OCI-LY7 (cell line): Measurements from ENCODE around the gene MAPK11. TPM values are rescaled to one million over a fixed set of nuclear protein-coding genes. Genes with fewer than 3 reads are reported as not detected.
A peak's percentile ranks its signal among the peaks of the same experiment; 100 is the strongest.

Experiments
- BruUV-seq: library from RNA; stranded (reverse); fragments of 400-500 nt; replicated peaks from 2 replicates; lab custom pipeline; 2021; lab: Mats Ljungman, UMichigan
- CTCF ChIA-PET: fragments of 300-600 bp; sonication (Branson Sonifier 250); formaldehyde crosslinking; loops from one replicate; lab custom pipeline; 2022; ENCODE audit warnings: antibody characterized with exemption; ENCODE audit not compliant: unreplicated experiment; lab: Charles Lee
- POLR2A ChIA-PET: fragments of 300-600 bp; sonication (Branson Sonifier 250); formaldehyde crosslinking; loops from one replicate; lab custom pipeline; 2022; ENCODE audit warnings: antibody characterized with exemption; lab: Charles Lee
- DNase-seq: peaks from one replicate; pipeline ENCODE4 v3.0.0-alpha.2; 2015; ENCODE audit warnings: low spot score
- H2AFZ ChIP-seq: fragments of 200-600 bp; sonication (generic), shearing (Covaris generic); 2 replicates; pipeline ENCODE4 v1.6.1; 2014; ENCODE audit warnings: mild to moderate bottlenecking, antibody characterized with exemption, low read length, moderate library complexity
- H3K27ac ChIP-seq: fragments of 200-600 bp; sonication (generic); 2 replicates; pipeline ENCODE4 v1.5.1; 2014; ENCODE audit warnings: mixed run types, low read depth, mild to moderate bottlenecking, moderate library complexity, low read length, inconsistent platforms; ENCODE audit not compliant: poor library complexity, severe bottlenecking
- H3K36me3 ChIP-seq: fragments of 200-600 bp; sonication (generic); 2 replicates; pipeline ENCODE4 v1.6.1; 2014; ENCODE audit warnings: mild to moderate bottlenecking, antibody characterized with exemption, low read length, moderate library complexity, mixed read lengths; ENCODE audit not compliant: insufficient read depth
- H3K4me1 ChIP-seq: fragments of 200-600 bp; sonication (generic); 2 replicates; pipeline ENCODE4 v1.5.1; 2014; ENCODE audit warnings: mild to moderate bottlenecking, low read length; ENCODE audit not compliant: insufficient read depth, poor library complexity, severe bottlenecking
- H3K4me2 ChIP-seq: fragments of 200-600 bp; sonication (generic); 2 replicates; pipeline ENCODE4 v1.6.1; 2014; ENCODE audit warnings: mild to moderate bottlenecking, low read length
- H3K4me3 ChIP-seq: fragments of 200-600 bp; sonication (generic); 2 replicates; pipeline ENCODE4 v1.5.1; 2014; ENCODE audit warnings: mild to moderate bottlenecking, low read depth, low read length; ENCODE audit not compliant: poor library complexity, severe bottlenecking
- H3K79me2 ChIP-seq: fragments of 200-600 bp; sonication (generic); 2 replicates; pipeline ENCODE4 v1.6.1; 2016; ENCODE audit warnings: low read depth, mild to moderate bottlenecking, low read length, moderate library complexity, mixed read lengths; ENCODE audit not compliant: insufficient read depth
- H3K9me2 ChIP-seq: fragments of 200-600 bp; sonication (generic); 2 replicates; pipeline ENCODE4 v1.6.1; 2016; ENCODE audit warnings: mild to moderate bottlenecking, low read length, mixed read lengths; ENCODE audit not compliant: insufficient read depth
- H3K9me3 ChIP-seq: fragments of 200-600 bp; sonication (generic); 2 replicates; pipeline ENCODE4 v1.6.1; 2014; ENCODE audit warnings: mild to moderate bottlenecking, mixed run types, low read length, mixed read lengths
- H4K20me1 ChIP-seq: fragments of 200-600 bp; sonication (generic); 2 replicates; pipeline ENCODE4 v1.6.1; 2014; ENCODE audit warnings: mild to moderate bottlenecking, antibody characterized with exemption, low read length, moderate library complexity, mixed read lengths; ENCODE audit not compliant: insufficient read depth
- EZH2phosphoT487 ChIP-seq: fragments of 200-600 bp; sonication (generic); IDR thresholded peaks from 2 replicates; pipeline ENCODE4 v1.6.1; 2018; ENCODE audit warnings: low read depth, borderline replicate concordance, mild to moderate bottlenecking, mixed run types, antibody characterized with exemption, low read length, moderate library complexity, mixed read lengths
- intact Hi-C: fragments of 100-400 bp; cut with micrococcal nuclease; formaldehyde crosslinking; loops from one replicate; pipeline ENCODE4 v1.10.0; 2022; ENCODE audit not compliant: unreplicated experiment
- total RNA-seq, 2 experiments: library from RNA; depleted of rRNA in 1 of 2; stranded (reverse); fragments of >200 nt in 1 of 2; shearing (Covaris generic) in 1 of 2; gene quantifications; 2 replicates each; pipeline ENCODE4 v1.2.3, GENCODE V29; 2014 to 2022
- TF ChIP-seq, protein P1 (sequence below): fragments of 200-600 bp; sonication (generic); conservative IDR thresholded peaks from 2 replicates; pipeline ENCODE4 v1.5.1; 2014; ENCODE audit warnings: mild to moderate bottlenecking, antibody characterized with exemption, low read length, moderate library complexity, mixed read lengths

Gene MAPK11
- total RNA-seq, 2 experiments from 2014 or later: 12.0 to 19.7 TPM

DNA sequence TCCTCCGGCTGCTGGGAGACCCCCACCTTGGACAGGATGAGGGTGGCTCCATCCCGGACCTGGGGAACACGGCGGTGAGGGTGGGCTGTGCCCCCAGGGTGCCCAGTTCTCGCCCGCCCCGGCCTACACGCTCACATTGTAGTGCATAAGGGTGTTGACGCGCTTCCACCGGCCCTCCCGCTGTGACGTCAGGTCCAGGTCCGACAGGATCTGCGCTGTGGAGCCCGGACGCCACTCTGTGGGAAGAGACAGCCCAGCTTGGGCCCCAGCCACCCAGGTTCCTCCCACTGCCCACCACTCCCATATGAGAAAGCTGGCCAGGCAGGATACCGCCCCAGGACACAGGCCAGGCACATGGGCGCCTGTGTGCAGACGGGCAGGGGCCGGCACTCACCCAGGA, 8.3 kb upstream of the MAPK11 start:
- Histone ChIP-seq H3K36me3 (peaks cover 16% of the 10 kb centered on the region; the same call in 1 of the 2 replicates), H3K4me3 (no peak overlapping the region), H2AFZ (no peak overlapping the region), H3K4me2 (no peak overlapping the region), H3K79me2 (no peaks in the 10 kb centered on the region), H3K9me3 (peaks cover 5% of the 10 kb centered on the region; the same call in 1 of the 2 replicates), H4K20me1 (no peaks in the 10 kb centered on the region), H3K4me1 (peaks cover 9% of the 10 kb centered on the region), H3K9me2 (no peaks in the 10 kb centered on the region), H3K27ac (no peak overlapping the region)
- ChIA-PET CTCF (no interaction called here), POLR2A (no interaction called here)
- TF ChIP-seq, protein P1, sequence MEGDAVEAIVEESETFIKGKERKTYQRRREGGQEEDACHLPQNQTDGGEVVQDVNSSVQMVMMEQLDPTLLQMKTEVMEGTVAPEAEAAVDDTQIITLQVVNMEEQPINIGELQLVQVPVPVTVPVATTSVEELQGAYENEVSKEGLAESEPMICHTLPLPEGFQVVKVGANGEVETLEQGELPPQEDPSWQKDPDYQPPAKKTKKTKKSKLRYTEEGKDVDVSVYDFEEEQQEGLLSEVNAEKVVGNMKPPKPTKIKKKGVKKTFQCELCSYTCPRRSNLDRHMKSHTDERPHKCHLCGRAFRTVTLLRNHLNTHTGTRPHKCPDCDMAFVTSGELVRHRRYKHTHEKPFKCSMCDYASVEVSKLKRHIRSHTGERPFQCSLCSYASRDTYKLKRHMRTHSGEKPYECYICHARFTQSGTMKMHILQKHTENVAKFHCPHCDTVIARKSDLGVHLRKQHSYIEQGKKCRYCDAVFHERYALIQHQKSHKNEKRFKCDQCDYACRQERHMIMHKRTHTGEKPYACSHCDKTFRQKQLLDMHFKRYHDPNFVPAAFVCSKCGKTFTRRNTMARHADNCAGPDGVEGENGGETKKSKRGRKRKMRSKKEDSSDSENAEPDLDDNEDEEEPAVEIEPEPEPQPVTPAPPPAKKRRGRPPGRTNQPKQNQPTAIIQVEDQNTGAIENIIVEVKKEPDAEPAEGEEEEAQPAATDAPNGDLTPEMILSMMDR: no peak
- no peak for TF ChIP-seq EZH2phosphoT487
- no TSS peak for BruUV-seq
- no peak for DNase-seq
- intact Hi-C loops: no loop called here

DNA sequence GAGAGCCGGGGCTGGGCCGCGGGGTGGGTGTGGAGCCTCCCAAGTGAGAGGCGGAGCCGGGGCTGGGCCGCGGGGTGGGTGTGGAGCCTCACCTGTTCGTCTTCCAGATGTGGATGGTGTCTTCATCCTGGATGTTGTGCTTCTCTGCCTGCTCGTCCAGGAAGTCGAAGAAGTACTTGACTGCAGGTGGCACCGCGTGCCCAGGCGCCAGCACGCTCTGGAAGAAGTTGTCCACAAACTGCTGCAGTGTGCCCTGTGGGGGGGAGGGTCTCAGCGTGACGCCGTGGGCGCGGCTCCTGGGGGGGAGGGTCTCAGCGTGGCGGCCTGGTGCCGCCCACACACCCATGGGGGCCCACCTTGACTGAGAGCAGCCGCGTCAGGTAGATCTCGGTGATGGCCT, 7.6 kb upstream of the MAPK11 start:
- Histone ChIP-seq H3K27ac (no peak overlapping the region), H3K4me2 (no peak overlapping the region), H3K9me3 (peaks cover 5% of the 10 kb centered on the region; the same call in 1 of the 2 replicates), H3K79me2 (no peaks in the 10 kb centered on the region), H3K36me3 (peaks cover 16% of the 10 kb centered on the region; the same call in 1 of the 2 replicates), H3K9me2 (no peaks in the 10 kb centered on the region), H4K20me1 (no peaks in the 10 kb centered on the region), H3K4me3 (no peak overlapping the region), H2AFZ (no peak overlapping the region), H3K4me1 (peaks cover 9% of the 10 kb centered on the region)
- TF ChIP-seq EZH2phosphoT487: no peak
- TF ChIP-seq, protein P1: no peak
- BruUV-seq: no TSS peak
- ChIA-PET CTCF (no interaction called here), POLR2A (no interaction called here)
- intact Hi-C loops: loop anchor here (2.0 kb wide), 2 partner anchors 41 to 49 kb away; partner anchors contain the start of gene DENND6B
- no peak for DNase-seq

DNA sequence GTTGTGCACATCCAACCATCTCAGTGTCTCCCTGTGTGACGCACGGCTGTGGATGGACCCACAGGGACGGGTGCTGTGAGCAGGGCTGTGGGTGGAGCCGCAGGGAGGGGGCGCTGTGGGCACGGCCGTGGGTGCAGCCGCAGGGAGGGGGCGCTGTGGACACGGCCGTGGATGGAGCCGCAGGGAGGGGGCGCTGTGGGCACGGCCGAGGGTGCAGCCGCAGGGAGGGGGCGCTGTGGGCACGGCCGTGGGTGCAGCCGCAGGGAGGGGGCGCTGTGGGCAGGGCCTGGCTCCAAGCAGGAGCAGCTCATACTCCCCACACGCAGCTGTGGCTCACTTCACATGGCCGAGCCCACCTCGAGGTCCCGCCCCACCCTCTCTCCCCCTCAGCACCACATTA, 6.0 kb upstream of the MAPK11 start:
- intact Hi-C loops: loop anchor here (1.0 to 2.0 kb wide), 3 partner anchors 43 to 66 kb away; partner anchors contain the start of gene DENND6B
- Histone ChIP-seq H3K36me3 (peaks cover 16% of the 10 kb centered on the region; the same call in 1 of the 2 replicates), H3K4me1 (peaks cover 16% of the 10 kb centered on the region), H3K4me3 (no peak overlapping the region), H3K9me2 (no peaks in the 10 kb centered on the region), H2AFZ (no peak overlapping the region), H3K9me3 (peaks cover 5% of the 10 kb centered on the region; the same call in 1 of the 2 replicates), H3K27ac (peak overlapping the region; percentile 40), H4K20me1 (no peaks in the 10 kb centered on the region), H3K4me2 (no peak overlapping the region), H3K79me2 (no peaks in the 10 kb centered on the region)
- ChIA-PET POLR2A (interaction anchor here (0.5 to 1.1 kb wide), 6 partner anchors 8 to 416 kb away, joined by 3 to 5 read pairs (median 4); no protein-coding TSS in a partner anchor), CTCF (interaction anchor here (0.6 to 1.5 kb wide), 13 partner anchors 12 to 150 kb away, joined by 3 to 20 read pairs (median 6); partner anchors contain the start of gene TUBGCP6)
- DNase-seq: peak; percentile 86
- TF ChIP-seq EZH2phosphoT487: no peak
- TF ChIP-seq, protein P1: peak; percentile 94
- no TSS peak for BruUV-seq
